Activated naive CD4-positive, alpha-beta T cell (primary cell): ENCODE measurements around the gene XRCC4.

Experiments used
- DNase-seq, 4 experiments: peaks; one replicate each; lab custom pipeline; 2025; lab: John Stamatoyannopoulos, UW

The XRCC4 gene

DNA sequence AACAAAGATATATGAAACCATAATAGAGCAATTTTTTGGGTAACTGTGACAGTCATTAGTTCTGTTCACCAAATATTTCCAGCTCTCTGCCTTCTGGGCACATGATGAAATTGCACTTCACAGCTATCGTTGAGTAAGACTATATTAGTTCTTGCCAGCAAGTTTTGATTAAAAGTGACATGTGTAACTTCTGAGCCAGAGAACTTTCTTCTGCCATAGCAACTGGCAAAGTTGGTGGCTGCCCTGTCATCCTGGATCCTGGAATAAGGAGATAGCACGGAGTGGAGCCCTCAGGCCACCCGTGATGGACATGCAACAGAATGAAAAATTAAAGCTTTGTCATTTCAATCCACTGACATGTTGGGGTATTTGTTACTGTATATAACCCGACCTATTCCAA, 199.8 kb downstream of the XRCC4 start:
- DNase-seq = no peak

DNA sequence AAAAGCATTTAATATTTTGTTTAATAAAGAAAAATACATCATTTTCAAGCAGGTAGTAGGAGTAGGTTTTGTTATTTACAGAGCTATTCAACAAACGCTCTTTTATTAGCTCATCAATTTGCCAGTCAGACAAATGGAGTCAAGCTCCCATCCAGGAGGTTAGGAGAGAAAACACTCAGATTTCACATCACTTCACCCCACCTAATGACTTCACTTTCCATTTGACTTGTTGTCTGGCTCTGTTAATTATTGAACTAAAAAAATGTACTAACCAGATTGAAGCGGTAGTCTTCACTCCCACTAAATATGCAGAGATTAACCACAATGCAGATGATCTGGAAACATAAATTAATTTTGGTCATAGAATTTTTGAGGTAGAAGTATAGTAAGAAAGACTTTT, 200.6 kb downstream of the XRCC4 start:
- no peak for DNase-seq

DNA sequence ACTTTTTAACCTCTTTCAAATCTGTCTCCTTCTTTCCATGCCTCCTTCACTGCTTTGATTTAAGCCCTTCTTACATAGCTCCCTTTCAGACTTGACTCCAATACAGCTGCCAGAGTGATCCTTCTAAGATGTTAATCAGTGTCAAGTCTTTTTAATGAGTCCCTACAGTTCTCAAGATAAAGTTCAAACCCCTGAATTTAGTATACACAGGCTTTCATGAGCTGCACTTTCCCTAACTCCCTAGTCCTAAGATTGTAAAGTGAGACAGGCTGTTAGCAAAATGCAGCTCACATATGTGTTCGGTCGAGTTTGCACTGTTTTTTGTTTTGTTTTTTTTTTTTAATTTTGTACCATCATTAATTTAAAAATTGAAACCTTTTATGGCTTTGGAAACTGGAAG, 203.8 kb downstream of the XRCC4 start:
- no peak for DNase-seq

DNA sequence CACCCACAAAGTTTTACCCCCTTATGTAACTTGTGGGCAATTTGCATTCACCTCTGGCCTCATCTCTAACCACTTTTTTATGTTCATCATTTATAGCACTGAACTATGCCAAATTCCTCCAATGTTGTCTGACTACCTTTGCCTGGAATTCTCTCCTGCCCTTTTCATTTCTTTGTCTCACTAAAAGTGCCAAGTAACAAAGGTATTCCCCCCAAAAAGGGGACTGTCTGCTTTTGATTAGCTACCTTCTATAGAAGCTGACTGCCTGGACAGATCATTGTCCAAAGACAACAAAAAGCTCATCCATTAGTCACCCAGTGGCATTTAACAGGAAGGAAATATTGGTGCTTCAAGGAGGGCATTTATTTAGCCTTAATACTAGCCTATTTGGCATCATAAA, 204.3 kb downstream of the XRCC4 start:
- DNase-seq = no peak

DNA sequence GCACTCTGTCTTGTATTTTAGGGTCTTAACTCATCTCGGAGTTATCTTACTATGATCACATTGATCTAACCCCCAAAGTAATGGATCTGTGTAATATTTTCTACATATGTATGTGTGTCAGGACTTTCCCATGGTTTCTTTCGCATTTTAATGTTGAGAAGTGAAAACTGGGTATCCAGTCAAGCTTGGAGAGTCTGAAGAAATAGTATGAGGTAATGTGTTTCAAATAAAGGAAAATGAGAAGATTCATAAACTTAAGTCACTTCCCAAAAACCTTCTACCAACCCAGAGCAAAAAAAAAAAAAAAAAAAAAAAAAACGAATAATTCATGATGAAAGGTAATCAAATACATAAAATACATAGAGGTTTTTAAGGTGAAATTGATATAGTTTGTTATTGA, 206.4 kb downstream of the XRCC4 start:
- DNase-seq = no peak

DNA sequence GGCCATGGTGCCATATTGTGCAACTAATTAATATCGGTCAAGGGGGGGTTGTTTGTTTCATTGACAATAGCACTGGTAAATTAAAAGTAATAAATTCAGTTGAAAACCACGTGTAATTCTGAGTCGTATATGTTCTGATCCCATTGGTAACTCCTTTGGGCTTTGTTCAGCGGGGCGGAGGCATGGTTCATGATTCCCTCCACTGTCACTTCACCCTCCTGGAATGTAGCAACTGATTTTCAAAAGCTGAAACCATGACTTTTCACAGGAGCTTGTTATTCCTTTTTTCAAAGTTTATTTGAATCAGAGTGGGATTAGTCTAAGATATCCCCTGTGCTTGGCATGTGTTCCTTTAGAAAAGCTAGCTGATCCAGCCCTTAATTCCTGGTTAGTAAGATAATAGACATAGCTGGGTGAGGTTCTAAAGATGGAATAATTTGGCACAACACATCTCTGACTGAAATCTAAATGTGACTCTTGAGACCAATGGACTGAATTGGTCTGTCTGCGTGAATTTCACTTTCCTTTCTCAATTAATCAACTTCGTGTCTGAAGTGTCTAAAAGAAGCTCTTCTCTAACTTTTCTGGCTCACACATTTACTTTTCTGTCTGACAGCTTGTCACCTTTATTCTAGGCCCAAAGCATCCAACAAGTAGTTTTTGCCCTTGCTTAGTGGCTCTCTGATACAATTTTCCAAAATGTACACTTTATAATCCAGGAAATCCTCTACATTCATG, 208.5 kb downstream of the XRCC4 start:
- no peak for DNase-seq

DNA sequence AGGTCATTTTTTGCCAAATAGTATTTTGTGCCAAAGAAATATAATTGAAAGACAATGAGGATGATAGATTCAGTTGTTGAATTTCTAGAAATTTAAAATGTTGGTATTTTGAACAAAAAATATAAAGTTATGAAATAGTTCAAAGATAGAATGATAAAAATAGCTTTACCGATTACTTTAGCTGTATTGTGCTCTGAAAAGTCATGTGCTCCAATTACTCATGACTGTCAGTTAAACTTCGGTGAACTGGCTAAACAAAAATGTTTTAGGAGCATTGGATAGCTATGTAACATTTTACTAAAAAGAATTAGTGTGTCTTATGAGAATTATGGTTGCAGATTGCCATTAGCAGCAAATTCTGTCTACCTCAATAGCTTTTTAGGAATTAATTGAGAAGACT, 216.9 kb downstream of the XRCC4 start:
- DNase-seq = no peak

DNA sequence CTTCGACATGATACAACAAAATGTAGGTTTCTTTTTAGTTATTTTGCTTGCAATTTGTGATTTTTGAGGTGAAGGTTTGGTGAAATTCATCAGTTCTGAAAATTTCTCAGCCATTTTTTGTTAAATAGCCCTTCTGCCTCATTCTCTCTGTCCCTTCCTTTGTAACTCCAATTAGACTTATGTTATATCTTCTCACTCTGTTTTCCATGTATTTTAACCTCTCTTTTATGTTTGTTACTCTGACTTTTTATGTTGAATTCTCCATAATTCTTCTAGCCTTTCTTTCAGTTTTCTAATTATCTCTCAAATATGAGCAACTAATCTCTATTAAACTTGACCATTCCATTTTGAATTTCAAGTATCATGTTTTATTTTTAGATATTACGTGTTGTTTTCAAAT, 222.0 kb downstream of the XRCC4 start:
- no peak for DNase-seq

DNA sequence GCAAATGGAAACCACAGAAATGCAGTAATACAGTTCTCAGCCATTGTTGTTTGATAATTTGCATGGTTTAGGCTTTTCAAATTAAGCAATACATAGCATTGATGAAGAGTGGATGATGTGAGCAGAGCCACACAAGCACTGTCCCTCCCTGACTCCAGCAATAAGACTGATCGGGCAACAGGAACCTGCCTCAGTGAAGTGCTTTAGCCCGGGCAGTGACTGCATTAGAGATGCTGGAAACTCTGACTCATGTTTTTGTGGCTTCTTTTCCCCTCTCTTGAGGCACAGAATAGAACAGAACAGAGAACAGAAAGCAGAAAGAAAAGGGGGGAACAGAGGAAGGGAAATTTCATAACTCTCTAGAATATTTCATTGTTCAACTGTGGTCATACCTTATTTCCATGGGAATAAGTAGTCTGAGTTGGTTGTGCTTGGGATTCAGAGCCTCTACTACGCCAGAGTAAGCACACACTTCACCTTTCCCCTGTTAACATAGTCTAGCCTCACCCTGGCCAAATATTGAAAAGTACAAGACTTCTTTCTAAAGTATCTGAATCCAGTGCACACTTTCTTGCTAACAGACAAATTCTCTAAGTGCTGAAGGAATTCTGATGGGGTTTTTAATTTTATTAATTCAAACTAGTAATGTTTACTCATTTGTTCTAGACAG, 229.4 kb downstream of the XRCC4 start:
- no peak for DNase-seq

DNA sequence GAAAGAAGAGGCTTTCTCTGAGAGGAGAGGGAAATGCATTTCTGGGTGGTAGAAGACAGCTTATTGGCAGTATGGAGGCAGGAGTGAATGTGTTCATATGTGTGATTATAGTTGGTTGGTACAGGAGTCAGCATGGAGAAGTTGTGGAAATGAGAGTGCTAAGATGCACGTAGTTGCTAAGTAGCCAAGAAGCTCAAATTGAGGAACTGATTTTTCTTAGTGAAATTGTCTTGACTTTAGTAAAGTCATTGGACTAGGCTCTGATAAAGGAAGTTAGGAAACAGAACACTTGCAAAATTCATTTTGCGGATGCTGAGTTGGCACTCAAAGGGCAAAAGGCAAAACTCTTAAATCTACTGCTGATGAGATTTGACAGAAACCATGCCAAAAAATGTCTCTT, 235.3 kb downstream of the XRCC4 start:
- no peak for DNase-seq

DNA sequence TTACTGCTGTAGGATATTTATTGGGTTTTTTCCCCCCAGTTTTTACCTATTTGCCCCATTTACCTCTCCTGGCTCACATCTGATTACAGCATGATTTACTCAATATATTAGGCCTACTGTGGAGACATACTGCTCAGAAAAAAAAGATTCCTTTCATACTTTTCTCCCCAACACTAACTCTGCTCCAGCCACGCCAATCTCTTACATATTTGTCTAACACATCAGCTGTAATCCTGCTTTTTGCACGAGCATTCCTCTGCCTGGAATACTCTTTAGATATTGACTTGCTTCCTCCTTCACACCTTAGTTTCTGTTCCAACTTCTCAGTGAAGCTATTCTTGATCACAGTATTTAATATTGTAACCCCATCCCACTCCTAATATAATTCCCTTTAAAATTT, 236.1 kb downstream of the XRCC4 start:
- no peak for DNase-seq

DNA sequence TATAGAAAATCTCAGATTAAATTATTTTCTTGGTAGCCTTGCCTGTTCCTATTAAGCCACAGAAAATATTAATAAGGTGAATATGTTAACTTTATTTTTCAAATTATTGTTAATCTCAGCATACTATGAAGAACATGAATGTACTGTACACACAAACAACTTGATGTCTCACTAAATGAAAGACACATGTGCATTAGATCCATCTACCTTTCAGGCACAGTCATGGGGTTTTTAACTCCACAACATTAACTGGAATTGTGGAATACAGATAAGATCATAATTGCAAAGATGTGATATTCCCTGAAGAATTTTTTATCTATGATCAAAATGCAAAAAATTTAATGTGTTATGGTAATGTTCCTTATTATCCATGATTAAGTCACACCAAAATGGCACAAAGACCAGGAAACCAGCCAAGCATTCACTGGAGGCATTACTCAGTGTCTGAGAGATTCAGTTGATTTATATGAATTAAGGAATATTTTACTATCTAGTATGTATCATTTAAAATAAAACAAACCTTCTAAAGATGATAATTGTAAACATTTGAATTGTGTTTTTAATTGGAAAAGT, 244.2 kb downstream of the XRCC4 start:
- no peak for DNase-seq

DNA sequence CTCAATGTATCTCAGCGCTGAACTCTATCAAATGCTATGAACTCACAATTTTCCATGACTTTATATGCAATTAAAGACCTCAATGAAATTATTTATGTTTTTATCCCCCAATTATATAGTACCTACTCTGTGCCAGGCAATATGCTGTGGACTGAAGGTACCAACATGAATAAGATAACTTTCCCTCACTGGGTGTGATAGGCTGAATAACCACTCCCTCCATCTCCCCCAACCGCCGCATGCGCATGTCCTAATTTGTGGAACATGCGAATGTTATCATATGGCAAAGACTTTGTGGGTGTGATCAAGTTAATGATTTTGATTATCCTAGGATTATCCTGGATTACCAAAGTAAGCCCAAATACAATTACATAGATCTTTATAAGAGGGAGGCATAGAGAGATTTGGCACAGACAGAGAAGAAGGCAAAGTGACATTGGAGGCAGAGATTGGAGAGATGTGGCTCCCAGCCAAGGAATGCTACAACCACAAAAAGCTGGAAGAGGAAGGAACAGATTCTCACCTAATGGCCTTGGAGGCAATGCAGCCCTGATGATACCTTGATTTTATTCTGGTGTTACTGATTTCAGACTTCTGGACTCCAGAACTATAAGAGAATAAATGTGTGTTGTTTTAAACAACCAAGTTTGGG, 245.1 kb downstream of the XRCC4 start:
- DNase-seq = no peak

DNA sequence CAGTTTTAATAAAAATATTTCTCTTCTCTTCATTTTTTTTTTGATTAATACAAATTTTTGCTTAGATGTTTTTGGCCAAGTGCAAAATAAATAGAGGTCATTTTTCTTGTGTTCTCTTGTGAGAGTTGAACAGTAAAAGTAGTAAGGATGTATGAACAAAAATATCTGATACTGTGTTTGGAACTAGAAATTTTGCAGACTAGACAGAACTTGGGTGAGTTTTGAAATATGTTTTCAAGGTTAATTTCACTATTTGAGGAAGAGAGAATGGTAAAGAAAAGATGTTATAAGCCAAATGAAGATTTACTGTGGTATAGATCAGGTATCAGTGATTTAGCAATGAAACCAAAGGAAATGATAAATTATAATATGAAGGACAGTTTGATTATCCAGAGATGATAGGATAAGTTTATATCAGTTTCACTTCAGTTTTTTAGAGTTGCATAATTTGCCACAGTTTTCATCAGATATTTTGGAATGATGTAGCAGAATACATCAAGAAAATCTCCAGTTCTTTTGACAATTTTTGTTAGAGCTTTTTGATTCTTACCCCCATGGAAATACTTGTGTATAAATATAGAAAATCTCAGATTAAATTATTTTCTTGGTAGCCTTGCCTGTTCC, 246.3 kb downstream of the XRCC4 start:
- DNase-seq = no peak

DNA sequence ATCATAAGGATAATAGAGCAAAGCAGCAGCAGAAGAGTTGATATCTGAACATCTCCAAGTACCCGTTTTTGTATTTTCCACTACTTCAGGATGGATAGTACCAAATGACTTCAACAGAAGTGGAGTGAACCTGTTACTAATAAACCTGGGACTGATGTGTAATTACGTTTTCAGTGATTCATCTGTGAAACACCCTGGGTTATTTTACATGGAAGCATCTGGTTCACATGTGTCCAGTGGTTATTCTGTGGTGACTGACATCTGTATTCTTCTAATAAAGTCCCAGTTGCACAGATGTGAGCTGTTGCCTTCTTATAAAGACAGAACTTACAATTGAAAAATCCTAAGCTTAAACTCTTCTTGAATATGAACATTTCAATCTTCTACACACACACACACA, 254.5 kb downstream of the XRCC4 start:
- DNase-seq = no peak

DNA sequence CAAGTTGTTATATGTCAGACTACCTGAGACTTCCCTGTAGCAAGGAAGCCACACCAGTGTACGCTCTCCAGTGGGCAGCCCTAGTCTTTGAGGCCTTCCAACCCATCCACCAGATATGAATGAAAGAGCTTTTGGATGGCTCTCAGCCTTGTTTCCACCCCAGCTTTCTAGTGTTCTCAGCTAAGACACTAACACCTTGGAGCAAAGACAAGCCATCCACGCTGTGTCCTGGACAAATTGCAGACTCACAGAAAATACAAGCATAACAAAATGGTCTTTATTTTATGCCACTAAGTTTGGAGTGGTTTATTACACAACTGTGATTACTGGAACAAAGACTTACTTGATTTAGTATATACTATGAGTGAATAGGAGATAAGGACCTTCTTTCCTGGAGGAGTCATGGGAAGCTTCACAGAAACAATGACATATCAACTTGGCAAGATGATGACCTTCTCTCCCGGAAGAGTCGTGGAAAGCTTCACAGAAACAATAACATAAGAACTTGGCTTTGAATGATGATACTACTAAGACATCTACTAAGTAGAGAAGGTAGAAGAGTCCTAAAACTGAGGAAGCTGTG, 260.2 kb downstream of the XRCC4 start:
- no peak for DNase-seq

DNA sequence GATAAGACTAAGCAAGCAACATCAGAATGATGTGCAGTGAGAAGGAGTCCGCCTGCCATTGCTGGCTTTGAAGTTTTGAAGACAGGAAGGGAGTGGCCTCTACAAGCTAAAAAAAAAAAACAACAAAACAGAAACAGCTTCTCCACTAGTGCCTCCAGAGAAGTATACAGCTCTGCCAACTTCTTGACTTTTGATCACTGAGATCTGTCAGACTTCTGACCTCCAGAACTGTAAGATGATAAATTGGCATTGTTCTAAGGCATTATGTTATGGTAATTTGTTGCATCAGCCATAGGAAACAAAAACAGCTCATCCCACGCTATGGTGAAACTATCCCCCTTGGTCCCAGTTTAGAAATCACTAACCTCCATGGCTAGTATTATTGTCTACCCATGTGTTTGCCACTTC, 263.2 kb downstream of the XRCC4 start:
- DNase-seq = no peak

DNA sequence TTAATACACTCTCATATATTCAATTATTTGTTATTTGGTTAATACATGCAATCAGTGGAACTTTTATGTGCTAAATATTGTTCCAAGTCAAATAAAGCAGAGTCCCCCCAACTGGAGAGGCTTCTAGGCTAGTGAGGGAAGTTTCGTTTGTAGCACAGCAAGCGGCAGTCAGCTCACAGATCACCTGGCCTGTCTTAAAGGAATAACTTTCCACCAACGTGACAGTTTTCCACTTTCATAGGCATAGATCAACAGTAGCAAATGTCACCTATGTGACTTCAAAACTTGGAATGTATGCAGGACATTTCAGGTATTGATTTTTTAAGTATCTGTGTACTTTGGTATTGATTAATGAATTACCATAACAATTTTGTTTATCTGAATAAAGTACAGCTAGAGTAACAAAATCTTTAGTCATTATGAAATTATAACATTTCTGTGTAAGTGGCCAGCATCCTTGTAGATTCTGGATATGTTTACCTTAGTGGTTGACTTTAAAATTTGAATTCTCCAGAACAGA, 264.5 kb downstream of the XRCC4 start:
- no peak for DNase-seq

DNA sequence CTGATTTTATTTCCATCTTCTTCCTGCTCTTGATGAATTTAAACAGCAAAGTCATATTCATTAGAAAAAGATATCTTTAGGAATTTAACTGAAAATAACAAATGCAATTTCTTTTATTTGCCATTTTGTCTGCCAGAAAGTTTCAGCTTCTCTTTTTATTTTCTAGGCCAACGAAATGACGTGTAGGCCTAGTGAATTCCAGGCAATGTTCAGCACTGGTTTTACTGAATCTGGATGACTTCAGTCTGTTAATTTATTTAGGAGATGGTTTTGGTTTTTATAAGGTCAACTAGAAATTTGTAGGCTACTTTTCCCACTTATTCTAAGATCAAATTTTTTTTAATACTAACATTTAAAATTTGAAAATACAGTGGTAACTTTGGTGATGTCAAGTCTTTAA, 265.1 kb downstream of the XRCC4 start:
- DNase-seq = no peak

DNA sequence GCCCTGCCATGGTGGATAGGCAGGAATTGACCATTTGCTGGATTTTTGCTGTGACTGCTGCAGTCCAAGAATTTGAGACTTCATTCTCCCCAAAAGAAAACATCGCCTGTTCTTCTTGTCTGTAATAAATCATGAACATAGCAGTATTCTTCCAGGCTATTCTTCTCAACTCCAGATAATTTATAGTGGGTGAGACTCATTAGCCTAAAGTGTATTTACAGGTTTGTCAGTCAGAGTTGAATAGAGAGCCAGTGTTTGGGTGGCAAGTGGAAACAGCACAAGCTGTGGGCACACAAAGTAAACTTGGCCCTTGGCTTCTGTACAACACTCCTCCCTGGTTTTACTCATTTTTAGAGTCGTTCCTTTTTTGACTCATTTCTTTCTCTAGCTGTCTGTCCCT, 266.0 kb downstream of the XRCC4 start:
- no peak for DNase-seq

DNA sequence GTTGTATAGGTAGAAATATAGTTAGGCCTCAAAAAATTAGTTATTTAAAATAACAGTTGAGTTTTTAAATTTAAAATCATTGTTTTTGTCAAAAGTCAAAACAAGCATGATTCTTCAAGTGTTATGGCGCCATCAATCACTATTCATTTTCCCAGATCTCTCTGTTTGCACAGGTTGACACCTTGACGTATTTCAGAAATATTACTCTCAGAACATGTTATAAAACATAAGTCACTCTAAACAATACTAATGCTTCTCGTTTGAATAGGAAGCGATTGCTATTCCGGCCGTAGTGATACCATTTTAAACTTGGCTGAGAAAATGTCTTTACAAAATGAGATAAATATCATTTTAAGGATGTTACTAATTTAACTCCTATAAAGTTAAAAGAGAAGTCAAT, 268.1 kb downstream of the XRCC4 start:
- DNase-seq = no peak

DNA sequence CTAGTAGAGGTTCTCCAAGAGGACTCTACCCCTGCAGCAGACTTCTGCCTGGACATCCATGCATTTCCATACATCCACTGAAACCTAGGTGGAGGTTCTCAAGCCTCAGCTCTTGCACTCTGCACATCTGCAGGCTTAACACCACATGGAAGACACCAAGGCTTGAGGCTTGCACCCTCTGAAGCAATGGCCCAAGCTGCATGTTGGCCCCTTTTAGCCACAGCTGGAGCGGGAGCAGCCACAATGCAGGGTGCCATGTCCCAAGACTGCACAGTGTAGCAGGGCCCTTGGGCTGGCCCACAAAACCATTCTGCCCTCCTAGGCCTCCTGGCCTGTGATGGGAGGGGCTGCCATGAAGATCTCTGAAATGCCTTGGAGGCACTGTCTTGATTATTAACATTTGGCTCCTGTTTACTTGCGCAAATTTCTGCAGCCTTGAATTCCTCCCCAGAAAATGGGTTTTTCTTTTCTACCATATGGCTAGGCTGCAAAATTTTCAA, 271.0 kb downstream of the XRCC4 start:
- no peak for DNase-seq
